Measurements from ENCODE around the gene DPP3.

The DPP3 gene

GRCh38 chr11:66465373-66466224 lies 14.6 kb upstream of the DPP3 start:
- peak overlapping the region; percentile 71; the same call in 1 of the 2 replicates for H3K27ac ChIP-seq
- ChIA-PET POLR2A (ENCODE audit: low non-redundant PET) (interaction anchor here (0.5 to 0.7 kb wide), 2 partner anchors 146 to 153 kb away, joined by 3 to 6 read pairs; no protein-coding TSS in a partner anchor), CTCF (interaction anchor here (0.5 kb wide), 1 partner anchor 11 kb away, joined by 3 read pairs; no protein-coding TSS in a partner anchor)
- DNase-seq (ENCODE audit: low spot score): no peak
- no peak for TF ChIP-seq CTCF (conservative IDR thresholded peaks at IDR 0.05; ENCODE audit: low read depth)

GRCh38 chr11:66466225-66467033 lies 13.8 kb upstream of the DPP3 start, which contains the start of gene PELI3:
Gene PELI3 (plus strand): TSS chr11:66466905. CDS start chr11:66468129, 1,224 bp downstream.
- peak within 1 kb of the TSS; percentile 71 for H3K27ac ChIP-seq
- POLR2A ChIA-PET (ENCODE audit: low non-redundant PET): interaction anchor here (0.6 to 0.9 kb wide), 4 partner anchors 14 to 147 kb away, joined by 4 to 6 read pairs (median 6); partner anchors contain the start of gene DPP3
- no peak for TF ChIP-seq CTCF (conservative IDR thresholded peaks at IDR 0.05; ENCODE audit: low read depth)
- DNase-seq (ENCODE audit: low spot score): peak; percentile 96
- CTCF ChIA-PET: interaction anchor here (0.5 to 0.6 kb wide), 3 partner anchors 10 to 225 kb away, joined by 3 read pairs; no protein-coding TSS in a partner anchor

GRCh38 chr11:66467034-66467659 lies 13.1 kb upstream of the DPP3 start:
- peak overlapping the region; percentile 71 for H3K27ac ChIP-seq
- DNase-seq (ENCODE audit: low spot score): peak; percentile 50
- peak; percentile 37 for TF ChIP-seq CTCF (conservative IDR thresholded peaks at IDR 0.05; ENCODE audit: low read depth)
- ChIA-PET POLR2A (ENCODE audit: low non-redundant PET) (interaction anchor here (0.9 kb wide), 1 partner anchor 13 kb away, joined by 6 read pairs; the partner anchor contains the start of gene DPP3), CTCF (interaction anchor here (0.7 to 1.0 kb wide), 3 partner anchors 9 to 28 kb away, joined by 3 to 5 read pairs (median 3); no protein-coding TSS in a partner anchor)

GRCh38 chr11:66467756-66468155 lies 12.5 kb upstream of the DPP3 start:
- DNase-seq (ENCODE audit: low spot score): no peak
- H3K27ac ChIP-seq: peak overlapping the region; percentile 71
- POLR2A ChIA-PET (ENCODE audit: low non-redundant PET): no interaction called here
- TF ChIP-seq CTCF (conservative IDR thresholded peaks at IDR 0.05; ENCODE audit: low read depth): no peak
- CTCF ChIA-PET: interaction anchor here (0.7 to 1.7 kb wide), 5 partner anchors 8 to 50 kb away, joined by 3 to 6 read pairs (median 4); no protein-coding TSS in a partner anchor

- no peak overlapping the region for H3K27ac ChIP-seq
- CTCF ChIA-PET: interaction anchor here (0.6 to 1.7 kb wide), 4 partner anchors 10 to 871 kb away, joined by 3 to 6 read pairs (median 4); no protein-coding TSS in a partner anchor
- DNase-seq (ENCODE audit: low spot score): no peak
- POLR2A ChIA-PET (ENCODE audit: low non-redundant PET): no interaction called here
- no peak for TF ChIP-seq CTCF (conservative IDR thresholded peaks at IDR 0.05; ENCODE audit: low read depth)
Observed at GRCh38 chr11:66468691-66469090, 11.5 kb upstream of the DPP3 start.
